ENCODE data around the gene TNFRSF14. TPM values are rescaled to one million over a fixed set of nuclear protein-coding genes. Genes with fewer than 3 reads are reported as not detected.

Gene TNFRSF14
- total and polyA plus RNA-seq, 2 experiments from 2014 or later, result 0.24 to 0.75 TPM

- H3K4me1 ChIP-seq (ENCODE audit: low read depth), result peaks cover 17% of the 10 kb centered on the region
- TF ChIP-seq, protein P1, sequence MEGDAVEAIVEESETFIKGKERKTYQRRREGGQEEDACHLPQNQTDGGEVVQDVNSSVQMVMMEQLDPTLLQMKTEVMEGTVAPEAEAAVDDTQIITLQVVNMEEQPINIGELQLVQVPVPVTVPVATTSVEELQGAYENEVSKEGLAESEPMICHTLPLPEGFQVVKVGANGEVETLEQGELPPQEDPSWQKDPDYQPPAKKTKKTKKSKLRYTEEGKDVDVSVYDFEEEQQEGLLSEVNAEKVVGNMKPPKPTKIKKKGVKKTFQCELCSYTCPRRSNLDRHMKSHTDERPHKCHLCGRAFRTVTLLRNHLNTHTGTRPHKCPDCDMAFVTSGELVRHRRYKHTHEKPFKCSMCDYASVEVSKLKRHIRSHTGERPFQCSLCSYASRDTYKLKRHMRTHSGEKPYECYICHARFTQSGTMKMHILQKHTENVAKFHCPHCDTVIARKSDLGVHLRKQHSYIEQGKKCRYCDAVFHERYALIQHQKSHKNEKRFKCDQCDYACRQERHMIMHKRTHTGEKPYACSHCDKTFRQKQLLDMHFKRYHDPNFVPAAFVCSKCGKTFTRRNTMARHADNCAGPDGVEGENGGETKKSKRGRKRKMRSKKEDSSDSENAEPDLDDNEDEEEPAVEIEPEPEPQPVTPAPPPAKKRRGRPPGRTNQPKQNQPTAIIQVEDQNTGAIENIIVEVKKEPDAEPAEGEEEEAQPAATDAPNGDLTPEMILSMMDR (IDR thresholded peaks at IDR 0.05; ENCODE audit: low read depth, low read length), result no peak
Measured at GRCh38 chr1:2519029-2519685, 37.0 kb upstream of the TNFRSF14 start.

DNA sequence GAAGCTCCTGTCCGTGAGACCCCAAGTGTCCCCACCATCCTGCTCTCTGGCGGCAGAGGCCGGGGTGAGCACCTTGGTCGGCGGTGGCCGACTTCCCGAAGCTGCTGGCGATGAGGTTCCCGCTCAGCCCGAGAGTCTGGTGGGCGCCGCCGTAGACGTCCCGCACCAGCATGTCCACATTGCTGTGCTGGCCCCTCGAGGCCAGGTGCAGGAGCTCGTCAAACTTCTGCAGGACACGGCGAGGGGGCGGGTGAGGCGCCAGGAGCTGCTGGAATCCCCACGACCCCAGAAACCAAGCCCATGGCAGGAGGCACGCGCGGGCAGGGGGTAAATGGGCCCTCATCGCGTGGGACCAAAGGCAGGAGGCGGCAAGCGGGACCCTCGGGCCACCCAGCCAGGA lies 36.4 kb upstream of the TNFRSF14 start:
- Histone ChIP-seq H3K27ac (no peak overlapping the region), H3K27me3 (no peaks in the 10 kb centered on the region), H3K9me3 (ENCODE audit: low read depth) (no peaks in the 10 kb centered on the region), H3K4me3 (no peak overlapping the region), H3K36me3 (peaks cover 28% of the 10 kb centered on the region), H3K4me1 (ENCODE audit: low read depth) (peaks cover 22% of the 10 kb centered on the region)
- TF ChIP-seq, protein P1 (IDR thresholded peaks at IDR 0.05; ENCODE audit: low read depth, low read length), result no peak
- DNase-seq (ENCODE audit: low read depth in 1 of 2, low spot score in 1 of 2), result no peak

More at GRCh38 chr1:2519029-2519685, 37.0 kb upstream of the TNFRSF14 start:
- peaks cover 30% of the 10 kb centered on the region for H3K36me3 ChIP-seq
- no peaks in the 10 kb centered on the region for H3K27me3 ChIP-seq
- H3K4me3 ChIP-seq, result no peak overlapping the region
- no peak overlapping the region for H3K27ac ChIP-seq
- no peak for DNase-seq (ENCODE audit: low read depth in 1 of 2, low spot score in 1 of 2)
- H3K9me3 ChIP-seq (ENCODE audit: low read depth), result no peaks in the 10 kb centered on the region

DNA sequence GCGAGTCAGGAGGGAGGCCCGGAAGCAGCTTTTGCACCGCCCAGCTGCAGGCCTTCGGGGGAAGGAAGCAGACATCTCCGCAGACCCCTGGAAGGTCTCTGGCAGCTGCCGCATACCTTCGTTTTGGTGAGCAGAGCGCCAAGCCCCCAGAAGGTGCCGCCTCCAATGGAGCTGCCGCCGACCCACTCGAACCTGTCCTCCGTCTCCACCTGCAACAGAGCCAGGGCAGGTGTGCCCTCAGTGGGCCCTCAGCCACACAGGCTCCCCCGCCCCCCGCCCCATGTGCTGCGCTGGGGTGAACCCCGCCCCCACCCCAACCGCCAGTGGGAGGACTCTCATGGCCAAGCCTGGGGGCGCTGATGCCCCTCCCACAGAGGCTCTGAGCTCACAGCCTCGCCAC lies 36.0 kb upstream of the TNFRSF14 start:
- Histone ChIP-seq H3K27me3 (no peaks in the 10 kb centered on the region), H3K4me3 (no peak overlapping the region), H3K4me1 (ENCODE audit: low read depth) (peaks cover 26% of the 10 kb centered on the region), H3K9me3 (ENCODE audit: low read depth) (no peaks in the 10 kb centered on the region), H3K36me3 (peaks cover 25% of the 10 kb centered on the region), H3K27ac (no peak overlapping the region)
- no peak for DNase-seq (ENCODE audit: low read depth in 1 of 2, low spot score in 1 of 2)
- TF ChIP-seq, protein P1 (IDR thresholded peaks at IDR 0.05; ENCODE audit: low read depth, low read length), result no peak

GRCh38 chr1:2520806-2521205 lies 35.4 kb upstream of the TNFRSF14 start:
- TF ChIP-seq, protein P1 (IDR thresholded peaks at IDR 0.05; ENCODE audit: low read depth, low read length), result no peak
- Histone ChIP-seq H3K27ac (no peak overlapping the region), H3K4me3 (no peak overlapping the region), H3K27me3 (no peaks in the 10 kb centered on the region), H3K9me3 (ENCODE audit: low read depth) (no peaks in the 10 kb centered on the region), H3K4me1 (ENCODE audit: low read depth) (peaks cover 28% of the 10 kb centered on the region), H3K36me3 (peaks cover 24% of the 10 kb centered on the region)
- peak in 1 of 2 donors; percentile 60 for DNase-seq (ENCODE audit: low read depth in 1 of 2, low spot score in 1 of 2)

DNA sequence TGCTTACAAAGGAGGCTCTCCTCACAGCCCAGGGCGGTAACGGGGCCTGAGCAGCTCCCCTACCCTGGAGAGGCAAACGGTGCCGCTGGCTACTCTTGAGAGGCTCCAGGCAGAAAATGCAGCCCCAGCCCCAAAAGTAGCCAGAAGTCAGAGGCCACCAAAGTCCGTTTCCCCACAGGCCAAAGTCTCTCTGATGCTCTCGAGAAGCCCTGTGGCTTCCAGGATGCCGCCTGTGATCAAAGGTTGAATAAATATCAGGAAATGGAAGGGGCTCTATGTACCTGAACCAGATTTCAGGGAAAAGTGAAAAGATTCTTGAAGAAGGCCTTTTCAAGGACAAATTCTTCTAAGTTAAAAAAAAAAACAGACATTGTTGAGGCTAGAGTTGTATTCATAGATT lies 33.9 kb upstream of the TNFRSF14 start:
- H3K4me1 ChIP-seq (ENCODE audit: low read depth), result peaks cover 30% of the 10 kb centered on the region
- H3K27ac ChIP-seq, result no peak overlapping the region
- TF ChIP-seq, protein P1 (IDR thresholded peaks at IDR 0.05; ENCODE audit: low read depth, low read length), result no peak
- no peak overlapping the region for H3K4me3 ChIP-seq
- no peaks in the 10 kb centered on the region for H3K9me3 ChIP-seq (ENCODE audit: low read depth)
- H3K36me3 ChIP-seq, result peaks cover 11% of the 10 kb centered on the region
- peaks cover 4% of the 10 kb centered on the region for H3K27me3 ChIP-seq
- no peak for DNase-seq (ENCODE audit: low read depth in 1 of 2, low spot score in 1 of 2)
